ENCODE data around the gene A1BG. TPM values are rescaled to one million over a fixed set of nuclear protein-coding genes. Genes with fewer than 3 reads are reported as not detected.
"Not testable (repeated sequence)": the region's sequence is repeated elsewhere in the genome, so short reads cannot be mapped to it uniquely, and the experiment has no call there.

The A1BG gene
- polyA plus RNA-seq, 3 donors: 12.8 to 38.3 (median 14.1) TPM

DNA sequence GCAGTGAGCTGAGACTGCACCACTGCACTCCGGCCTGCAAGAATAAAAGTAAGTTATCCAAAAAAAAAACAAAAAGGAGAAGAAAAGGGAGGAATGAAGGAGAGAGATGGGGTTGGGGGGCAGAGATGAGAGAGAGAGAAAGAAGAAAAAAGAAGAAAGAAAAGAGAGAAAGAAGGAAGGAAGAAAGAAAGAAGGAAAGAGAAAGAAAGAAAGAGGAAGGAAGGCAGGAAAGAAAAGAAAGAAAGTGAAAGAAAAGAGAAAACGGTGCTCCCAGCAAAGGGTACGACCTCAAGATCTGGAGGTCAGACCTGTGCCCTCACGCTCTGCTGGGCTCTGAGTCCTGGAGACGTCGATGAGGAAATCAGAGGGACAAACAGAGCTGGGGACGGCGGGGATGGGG, 3.7 kb downstream of the A1BG start:
- H3K27ac ChIP-seq (ENCODE audit: low read depth, low read length): no peak overlapping the region
- 42 to 52% (median 46%) methylated on average over 8 of the region's 8 CpGs for WGBS, 3 donors

DNA sequence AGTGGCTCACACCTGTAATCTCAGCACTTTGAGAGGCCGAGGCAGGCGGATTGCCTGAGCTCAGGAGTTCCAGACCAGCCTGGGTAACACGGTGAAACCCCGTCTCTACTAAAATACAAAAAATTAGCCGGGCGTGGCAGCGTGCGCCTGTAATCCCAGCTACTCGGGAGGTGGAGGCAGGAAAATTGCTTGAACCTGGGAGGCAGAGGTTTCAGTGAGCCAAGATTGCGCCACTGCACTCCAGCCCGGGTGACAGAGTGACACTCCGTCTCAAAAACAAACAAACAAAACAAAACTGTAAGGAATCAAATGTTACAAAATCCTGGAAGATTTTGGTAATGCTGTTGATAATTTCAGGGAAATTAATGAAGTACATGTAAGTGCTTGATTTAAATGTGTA, 5.2 kb downstream of the A1BG start:
- WGBS, 3 donors: 16 to 31% (median 21%) methylated on average over 12 of the region's 12 CpGs
- H3K27ac ChIP-seq (ENCODE audit: low read depth, low read length): not testable (repeated sequence)

DNA sequence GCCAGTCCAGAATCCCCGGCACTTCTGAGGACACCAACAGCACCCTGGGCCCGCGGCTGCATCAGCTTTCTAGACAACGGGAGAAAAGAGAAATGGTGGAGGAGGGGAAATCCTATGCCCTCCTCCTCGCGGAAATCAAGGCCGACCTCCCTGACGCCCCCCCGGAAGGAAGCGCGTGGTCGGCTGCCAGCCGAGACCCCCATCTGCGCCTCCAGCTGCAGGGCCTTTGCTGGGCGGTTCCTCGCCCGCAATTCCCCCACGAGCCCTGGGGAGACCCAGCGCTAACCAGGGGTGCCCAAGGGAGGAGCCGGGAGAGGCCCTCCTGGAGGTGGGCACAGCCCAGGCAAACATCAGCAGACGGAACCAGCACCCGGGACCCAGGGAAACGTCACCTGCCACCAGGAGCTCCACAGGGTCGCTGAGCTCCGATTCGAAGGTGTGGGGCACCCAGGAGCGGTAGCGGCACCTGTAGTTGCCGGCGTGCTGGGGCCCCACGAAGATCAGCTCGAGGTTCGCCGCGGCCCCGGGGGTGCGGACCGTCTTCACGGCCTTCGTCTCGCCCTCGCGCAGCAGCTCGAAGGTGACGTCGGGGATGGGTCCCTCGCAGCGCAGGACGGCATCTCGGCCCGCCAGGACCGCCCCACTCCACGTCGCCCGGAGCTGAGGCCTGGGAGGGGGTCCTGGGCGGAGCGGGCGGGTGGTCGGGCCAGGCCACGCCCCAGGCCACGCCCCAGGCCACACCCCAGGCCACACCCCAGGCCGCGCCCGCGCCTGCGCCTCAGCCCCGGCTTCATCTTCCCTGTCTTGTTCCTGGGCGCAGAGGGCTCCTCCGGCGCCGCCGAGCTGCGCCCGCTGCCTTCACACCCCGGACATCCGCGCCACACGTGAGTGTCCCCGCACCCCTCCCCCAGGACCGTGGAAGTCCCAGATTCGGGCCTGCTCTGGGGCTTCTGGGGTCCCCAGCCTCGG, 6.0 kb downstream of the A1BG start:
- no peak overlapping the region for H3K27ac ChIP-seq (ENCODE audit: low read depth, low read length)
- WGBS, 3 donors: 2 to 3% (median 2%) methylated on average over 62 to 82 of the region's 82 CpGs

DNA sequence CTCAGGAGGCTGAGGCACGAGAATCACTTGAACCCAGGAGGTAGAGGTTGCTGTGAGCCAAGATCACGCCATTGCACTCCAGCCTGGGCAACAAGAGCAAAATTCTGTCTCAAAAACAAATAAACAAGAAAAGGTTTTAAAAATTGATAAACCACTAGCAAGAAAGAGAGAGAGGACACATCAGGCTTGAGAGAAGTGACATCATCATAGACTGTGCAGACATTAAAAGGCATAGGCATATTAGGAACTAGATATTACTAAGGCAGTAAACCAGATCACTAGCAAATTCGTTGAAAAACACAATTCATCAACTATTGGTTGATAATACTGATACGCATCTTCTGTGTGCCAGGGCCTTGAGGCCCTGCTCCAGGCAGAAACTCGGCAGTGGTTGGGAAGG, 7.7 kb downstream of the A1BG start:
- WGBS, 3 donors: 65 to 81% (median 77%) methylated on average over 5 of the region's 5 CpGs

DNA sequence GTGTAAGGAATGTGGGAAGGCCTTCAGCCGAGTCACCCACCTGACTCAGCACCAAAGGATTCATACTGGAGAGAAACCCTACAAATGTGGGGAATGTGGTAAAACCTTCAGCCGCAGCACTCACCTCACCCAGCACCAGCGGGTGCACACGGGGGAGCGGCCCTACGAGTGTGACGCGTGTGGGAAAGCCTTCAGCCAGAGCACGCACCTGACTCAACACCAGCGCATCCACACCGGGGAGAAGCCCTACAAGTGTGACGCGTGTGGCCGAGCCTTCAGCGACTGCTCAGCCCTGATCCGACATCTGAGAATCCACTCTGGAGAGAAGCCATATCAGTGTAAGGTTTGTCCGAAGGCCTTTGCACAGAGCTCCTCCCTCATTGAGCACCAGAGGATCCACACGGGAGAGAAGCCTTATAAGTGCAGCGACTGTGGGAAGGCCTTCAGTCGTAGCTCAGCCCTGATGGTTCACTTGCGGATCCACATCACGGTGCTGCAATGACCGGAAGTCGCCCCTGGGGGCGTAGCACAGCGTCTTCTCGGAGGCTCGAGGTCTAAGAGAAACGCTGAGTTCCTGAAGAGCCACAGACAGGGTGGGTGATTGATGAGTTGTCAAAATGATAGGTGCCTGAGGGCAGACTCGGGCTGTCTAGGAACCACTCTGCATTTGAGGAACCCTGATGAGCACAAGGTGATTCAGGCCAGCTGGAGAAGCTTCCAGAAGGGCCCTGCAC, 14.3 kb downstream of the A1BG start:
- 76 to 84% (median 83%) methylated on average over 30 of the region's 30 CpGs for WGBS, 3 donors
- no peak overlapping the region for H3K27ac ChIP-seq (ENCODE audit: low read depth, low read length)

More for the DNA sequence above, 7.7 kb downstream of the A1BG start:
- no peak overlapping the region for H3K27ac ChIP-seq (ENCODE audit: low read depth, low read length)

DNA sequence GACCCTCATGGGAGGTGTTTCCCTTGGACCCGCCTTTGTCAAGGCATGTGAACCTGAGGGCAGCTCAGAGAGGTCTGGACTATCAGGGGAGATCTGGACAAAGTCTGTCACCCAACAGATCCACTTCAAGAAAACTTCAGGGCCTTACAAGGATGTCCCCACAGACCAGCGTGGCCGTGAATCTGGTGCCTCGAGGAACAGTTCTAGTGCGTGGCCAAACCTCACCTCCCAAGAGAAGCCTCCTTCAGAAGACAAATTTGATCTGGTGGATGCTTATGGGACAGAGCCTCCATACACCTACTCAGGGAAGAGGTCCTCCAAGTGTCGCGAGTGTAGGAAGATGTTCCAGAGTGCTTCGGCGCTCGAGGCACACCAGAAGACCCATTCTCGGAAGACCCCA, 15.0 kb downstream of the A1BG start:
- 95 to 100% (median 97%) methylated on average over 11 of the region's 11 CpGs for WGBS, 3 donors
- H3K27ac ChIP-seq (ENCODE audit: low read depth, low read length): no peak overlapping the region

DNA sequence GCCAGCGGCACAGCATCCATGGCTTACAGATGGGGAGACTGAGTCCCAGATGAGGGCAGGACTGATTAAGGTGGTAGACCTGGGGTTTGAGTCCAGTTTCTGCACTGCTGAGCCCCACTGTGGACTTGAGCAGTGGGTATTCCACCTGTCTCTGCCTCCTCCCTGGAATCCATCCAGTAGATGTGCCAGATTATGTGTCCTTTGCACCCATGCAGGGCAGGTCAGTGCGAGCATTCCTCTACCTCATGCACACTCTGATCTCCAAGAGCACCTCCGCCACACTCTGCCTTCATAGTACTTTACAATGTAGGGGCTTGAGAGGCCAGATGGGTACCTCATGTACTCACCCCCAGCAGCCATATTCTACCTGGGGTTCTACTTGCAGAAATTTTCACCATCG, 16.5 kb downstream of the A1BG start:
- H3K27ac ChIP-seq (ENCODE audit: low read depth, low read length): no peak overlapping the region
- WGBS, 3 donors: 97 to 100% (median 98%) methylated on average over 4 of the region's 4 CpGs

DNA sequence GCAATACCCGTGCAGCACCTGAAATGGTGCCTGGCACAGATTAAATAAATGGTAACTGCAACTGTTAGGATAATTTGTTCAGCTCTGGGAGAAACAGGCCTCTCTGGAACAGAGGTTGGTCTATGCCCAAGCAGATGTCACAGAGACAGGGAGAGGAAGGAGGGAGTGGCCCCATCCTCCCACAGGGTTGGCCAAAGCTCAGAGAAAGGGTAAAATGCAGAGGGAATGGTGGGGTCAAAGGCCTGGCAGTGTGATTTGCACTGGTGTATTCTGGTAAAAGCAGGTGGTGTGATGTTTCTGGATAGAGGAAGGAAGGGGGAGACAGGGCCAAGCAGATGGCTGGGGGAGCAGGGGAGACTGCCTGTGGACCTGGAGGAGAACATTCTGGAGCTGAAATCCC, 17.1 kb downstream of the A1BG start:
- 92 to 96% (median 95%) methylated on average over 1 of the region's 1 CpG for WGBS, 3 donors
- no peak overlapping the region for H3K27ac ChIP-seq (ENCODE audit: low read depth, low read length)

DNA sequence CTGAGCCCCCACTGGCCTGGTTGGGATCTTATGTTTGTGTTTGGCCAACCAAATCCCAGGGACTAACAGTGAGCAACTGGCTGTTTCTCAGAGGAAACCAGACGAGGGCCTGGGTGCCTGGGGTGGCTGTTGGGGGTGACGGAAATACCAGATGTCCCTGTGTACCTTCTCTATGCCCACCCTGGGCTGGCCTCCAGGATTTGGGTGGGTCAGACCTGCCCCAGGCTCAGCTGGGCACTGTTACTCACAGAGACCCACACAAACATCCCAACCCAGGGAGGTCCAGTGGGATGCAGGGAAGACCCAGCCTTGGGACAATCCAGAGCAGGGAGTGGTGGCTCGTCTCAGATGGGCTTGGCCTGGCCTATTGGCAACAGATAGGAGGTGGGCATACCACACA, 17.7 kb downstream of the A1BG start:
- H3K27ac ChIP-seq (ENCODE audit: low read depth, low read length): no peak overlapping the region
- 81 to 88% (median 83%) methylated on average over 3 of the region's 3 CpGs for WGBS, 3 donors

DNA sequence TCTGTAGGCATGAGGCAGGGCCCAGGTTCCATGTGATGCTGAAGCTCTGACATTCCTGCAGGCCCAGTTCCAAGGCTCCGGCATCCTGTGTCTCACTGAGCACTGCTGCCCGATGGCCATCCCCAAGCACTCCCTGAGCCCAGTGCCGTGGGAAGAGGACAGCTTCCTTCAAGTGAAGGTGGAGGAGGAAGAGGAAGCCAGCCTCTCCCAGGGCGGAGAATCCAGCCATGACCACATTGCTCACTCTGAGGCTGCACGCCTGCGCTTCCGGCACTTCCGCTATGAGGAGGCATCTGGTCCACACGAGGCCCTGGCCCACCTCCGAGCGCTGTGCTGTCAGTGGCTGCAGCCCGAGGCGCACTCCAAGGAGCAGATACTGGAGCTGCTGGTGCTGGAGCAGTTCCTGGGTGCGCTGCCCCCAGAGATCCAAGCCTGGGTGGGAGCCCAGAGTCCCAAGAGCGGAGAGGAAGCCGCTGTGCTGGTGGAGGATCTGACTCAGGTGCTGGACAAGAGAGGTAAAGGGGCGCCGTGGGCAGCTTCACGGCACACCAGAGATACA, 18.5 kb downstream of the A1BG start:
- WGBS, 3 donors: 93 to 95% (median 94%) methylated on average over 19 of the region's 19 CpGs

DNA sequence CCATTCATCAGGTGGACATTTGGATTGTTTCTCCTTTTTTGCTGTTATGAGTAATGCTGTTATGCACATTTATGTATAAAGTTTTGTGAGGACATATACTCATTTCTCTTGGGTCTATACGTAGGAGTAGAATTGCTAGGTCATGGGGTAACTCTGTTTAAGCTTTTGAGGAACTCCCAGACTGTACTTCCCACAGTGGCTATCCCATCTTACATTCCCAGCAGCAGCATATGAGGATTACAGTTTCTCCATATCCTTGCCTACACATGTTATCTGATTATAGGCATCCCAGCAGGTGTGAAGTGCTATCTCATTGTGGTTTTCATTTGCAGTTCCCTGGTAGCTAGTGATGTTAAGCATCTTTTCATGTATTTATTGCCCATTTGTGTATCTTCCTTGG, 20.6 kb downstream of the A1BG start:
- 81 to 97% (median 88%) methylated on average over 1 of the region's 1 CpG for WGBS, 3 donors
- H3K27ac ChIP-seq (ENCODE audit: low read depth, low read length): no peak overlapping the region

More for the DNA sequence above, 18.5 kb downstream of the A1BG start:
- H3K27ac ChIP-seq (ENCODE audit: low read depth, low read length): no peak overlapping the region

DNA sequence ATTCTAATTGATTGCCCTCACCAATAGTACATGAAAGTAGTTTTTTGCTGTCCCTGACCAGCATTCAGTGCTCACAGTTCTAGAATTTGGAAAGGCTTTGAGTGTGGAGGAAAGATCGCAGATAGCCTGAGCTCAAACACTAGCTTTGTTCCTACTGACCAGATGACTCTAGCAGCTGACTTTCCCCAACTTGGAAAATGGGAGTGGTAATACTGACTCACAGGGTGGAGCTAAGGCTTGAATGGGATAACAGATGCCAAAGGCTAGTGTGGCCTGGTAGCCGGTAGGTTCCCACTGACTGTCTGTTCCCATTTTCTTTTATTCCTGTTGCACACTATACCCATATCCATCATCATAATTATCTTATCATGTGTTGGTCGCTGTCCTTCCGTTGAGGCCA, 22.8 kb downstream of the A1BG start:
- 73 to 80% (median 74%) methylated on average over 4 of the region's 4 CpGs for WGBS, 3 donors
- H3K27ac ChIP-seq (ENCODE audit: low read depth, low read length): no peak overlapping the region

DNA sequence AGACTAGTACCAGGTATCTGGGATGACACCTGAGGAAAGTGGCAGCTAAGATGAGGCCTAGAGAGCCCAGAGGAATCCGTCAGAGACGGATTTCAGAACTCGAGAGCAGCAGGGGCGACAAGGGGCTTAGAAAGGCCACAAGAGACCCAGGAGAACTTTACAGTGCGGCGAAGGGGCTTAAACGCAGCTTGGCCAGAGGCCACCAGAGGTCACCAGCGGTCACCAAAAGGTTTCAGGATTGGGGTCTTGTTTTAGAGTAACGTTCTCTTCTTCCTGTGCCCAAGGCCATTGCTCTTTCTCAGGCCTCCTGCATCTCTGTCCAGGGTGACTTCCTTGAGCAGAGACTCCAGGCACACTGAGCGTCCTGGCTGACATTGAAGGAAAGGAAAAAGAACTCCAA, 24.3 kb downstream of the A1BG start:
- 56 to 68% (median 67%) methylated on average over 10 of the region's 10 CpGs for WGBS, 3 donors

DNA sequence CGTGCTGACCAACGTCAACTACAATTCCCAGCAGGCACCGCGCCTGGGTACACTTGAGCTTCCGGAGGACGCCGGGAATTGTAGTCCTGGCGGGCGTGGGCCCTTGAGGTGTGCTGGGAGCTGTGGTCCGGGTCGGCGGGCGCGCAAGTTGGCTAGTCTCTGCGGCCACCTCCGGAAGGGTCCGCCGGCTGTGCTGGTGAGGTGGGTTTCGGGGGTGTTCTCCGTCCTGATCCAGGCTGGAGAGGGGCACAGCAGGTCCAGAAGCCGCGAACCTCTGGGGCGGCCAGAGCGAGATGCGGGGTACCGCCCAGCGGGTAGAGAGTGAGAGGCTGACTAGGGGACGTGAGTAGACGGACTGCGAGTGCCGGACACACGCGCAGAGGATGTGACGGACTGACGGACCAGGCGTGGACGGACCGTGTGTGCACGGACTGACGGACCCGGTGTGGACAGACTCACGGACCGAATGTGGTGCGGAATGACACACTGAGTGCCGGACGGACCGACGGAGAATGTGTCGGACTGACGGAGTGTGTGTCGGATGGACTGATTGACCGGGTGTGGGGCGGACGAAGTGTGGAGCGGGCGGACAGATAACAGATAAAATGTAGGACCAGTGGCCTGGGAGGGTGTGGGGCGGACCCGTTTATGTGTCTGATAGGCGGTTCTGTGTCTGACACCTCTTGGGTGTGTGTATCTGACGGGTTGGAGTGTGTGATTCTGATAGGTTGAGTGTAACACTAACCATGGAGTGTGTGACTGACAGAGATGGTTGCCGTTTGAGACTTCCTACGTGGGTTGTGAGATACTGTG, 26.2 kb downstream of the A1BG start, which contains the start of gene ZSCAN22:
Gene ZSCAN22, plus strand, starts transcription at position 81 of the 813 bp plus-strand sequence. CDS start 7,809 bp downstream, outside the sequence.
- no peak within 1 kb of the TSS for H3K27ac ChIP-seq (ENCODE audit: low read depth, low read length)
- 0% methylated on average over 62 of the region's 62 CpGs for WGBS, 3 donors

More for the DNA sequence above, 24.3 kb downstream of the A1BG start:
- no peak overlapping the region for H3K27ac ChIP-seq (ENCODE audit: low read depth, low read length)

DNA sequence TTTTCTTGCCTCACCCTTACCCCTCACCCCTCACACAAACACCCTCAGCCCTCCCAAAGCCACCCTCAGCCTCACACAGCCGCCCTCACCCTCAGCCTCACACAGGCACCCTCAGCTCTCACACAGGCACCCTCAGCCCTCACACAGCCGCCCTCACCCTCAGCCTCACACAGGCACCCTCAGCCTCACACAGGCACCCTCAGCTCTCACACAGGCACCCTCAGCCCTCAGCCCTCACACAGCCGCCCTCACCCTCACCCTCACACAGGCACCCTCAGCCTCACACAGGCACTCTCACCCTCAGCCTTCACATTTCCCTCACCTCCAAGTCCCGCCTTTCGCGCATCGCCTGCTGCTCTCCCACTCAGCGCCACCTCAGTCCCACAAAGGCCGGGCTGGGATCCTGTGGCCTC, 26.8 kb downstream of the A1BG start:
- no peak overlapping the region for H3K27ac ChIP-seq (ENCODE audit: low read depth, low read length)
- WGBS, 3 donors: 3 to 7% (median 5%) methylated on average over 9 of the region's 9 CpGs

DNA sequence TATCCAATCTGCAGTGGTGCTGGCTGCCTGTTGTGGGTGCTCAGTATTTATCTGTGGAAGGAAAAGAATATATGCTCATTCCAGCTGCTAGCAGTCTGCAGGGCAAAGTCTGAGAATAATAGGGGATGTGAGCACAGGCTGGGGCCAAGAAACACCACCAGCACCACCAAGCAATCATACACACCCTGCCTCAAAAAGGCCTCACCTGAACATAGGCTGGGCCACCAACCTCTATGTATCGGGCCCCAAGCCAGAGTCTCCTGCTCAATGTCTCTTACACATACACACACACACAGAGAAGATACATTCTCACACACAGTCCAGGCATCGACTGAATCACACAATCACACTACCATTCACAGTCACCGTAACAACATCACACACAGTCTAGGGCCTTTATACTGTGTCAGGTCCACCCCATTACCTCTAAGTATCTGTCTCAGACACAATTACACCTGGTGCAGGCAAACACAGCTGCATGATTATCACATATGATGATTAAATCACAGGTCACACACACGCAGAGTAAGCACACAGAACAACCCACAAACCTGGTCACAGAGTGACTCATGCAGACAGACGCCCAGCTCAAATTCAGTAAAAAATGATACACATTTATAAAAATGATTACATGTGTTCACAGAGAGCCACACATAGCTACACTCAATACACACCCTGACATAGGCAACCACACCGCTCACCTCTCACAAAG, 27.8 kb downstream of the A1BG start:
- no peak overlapping the region for H3K27ac ChIP-seq (ENCODE audit: low read depth, low read length)
- WGBS, 3 donors: 71 to 90% (median 84%) methylated on average over 6 of the region's 6 CpGs

DNA sequence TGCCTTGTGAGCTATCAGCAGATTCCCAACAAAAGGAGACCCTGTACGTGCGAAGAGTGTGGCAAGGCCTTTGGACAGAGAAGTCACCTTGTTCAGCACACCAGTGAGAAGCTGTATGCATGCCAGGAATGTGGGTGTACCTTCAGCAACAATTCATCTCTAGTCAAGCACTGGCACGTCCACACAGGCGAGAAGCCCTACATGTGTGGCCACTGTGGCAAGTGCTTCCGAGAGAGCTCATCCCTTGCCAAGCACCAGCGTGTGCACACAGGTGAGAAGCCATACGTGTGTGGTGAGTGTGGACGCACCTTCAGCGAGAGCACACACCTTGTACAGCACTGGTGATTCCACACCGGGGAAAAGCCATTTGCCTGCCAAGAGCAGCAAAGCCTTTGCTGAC, 34.1 kb downstream of the A1BG start:
- no peak overlapping the region for H3K27ac ChIP-seq (ENCODE audit: low read depth, low read length)
- 92 to 96% (median 93%) methylated on average over 10 of the region's 10 CpGs for WGBS, 3 donors

DNA sequence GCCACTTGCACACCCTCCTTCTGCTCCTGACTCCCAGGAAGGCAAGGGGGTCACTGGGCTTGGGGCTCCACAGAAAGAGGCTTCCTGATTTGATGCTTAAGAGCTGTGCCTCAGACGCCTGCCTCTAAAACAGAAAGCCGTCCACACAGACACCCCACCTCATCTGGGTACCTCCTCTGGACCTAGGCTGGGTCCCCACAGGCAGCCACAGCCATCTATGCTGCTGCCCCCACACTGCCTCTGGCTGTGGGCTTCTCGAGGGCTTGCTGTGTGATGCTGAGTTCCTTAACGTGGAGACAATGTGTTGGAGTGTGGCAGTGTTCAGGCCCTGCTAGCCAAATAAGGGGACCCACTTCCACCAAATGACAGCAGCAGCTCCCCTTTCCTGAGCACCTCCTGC, 35.0 kb downstream of the A1BG start:
- no peak overlapping the region for H3K27ac ChIP-seq (ENCODE audit: low read depth, low read length)
- 77 to 84% (median 80%) methylated on average over 4 of the region's 4 CpGs for WGBS, 3 donors

Measured in adipose tissue (tissue), 3 donors.